Fibroblast of skin of left biceps (primary cell): ENCODE data around the gene CTRB1.
"Not testable (repeated sequence)": the region's sequence is repeated elsewhere in the genome, so short reads cannot be mapped to it uniquely, and the experiment has no call there.

Experiments
- DNase-seq, 2 experiments: peaks; one replicate each; pipeline ENCODE4 v3.0.0-alpha.2; 2013; ENCODE audit warnings: low read depth in 2 of 2

Gene CTRB1

DNA sequence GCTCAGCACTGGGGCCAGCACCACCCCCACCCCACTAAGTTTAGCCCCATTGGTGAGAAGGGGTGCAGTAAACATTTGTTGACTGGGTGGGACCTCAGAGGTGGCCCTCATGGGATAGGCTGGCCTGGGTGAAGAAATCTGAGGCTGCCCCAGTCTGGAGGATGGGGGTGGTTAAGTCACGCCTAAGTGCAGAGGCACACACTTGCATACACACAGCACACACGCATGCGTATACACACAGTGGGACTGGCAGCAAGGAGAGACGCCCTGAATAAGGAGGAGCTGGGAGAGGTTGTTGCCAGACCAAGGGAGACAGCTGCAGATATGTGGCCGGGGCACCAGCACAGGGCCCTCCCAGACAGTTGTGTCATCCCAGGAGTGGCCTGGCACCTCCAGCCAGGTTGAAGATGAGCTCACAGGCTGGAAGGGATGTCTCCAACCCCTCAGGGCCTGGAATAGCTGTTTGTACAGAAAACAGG is 35.6 kb downstream of the CTRB1 start:
- DNase-seq = peak in 1 of 2 experiments; percentile 51

DNA sequence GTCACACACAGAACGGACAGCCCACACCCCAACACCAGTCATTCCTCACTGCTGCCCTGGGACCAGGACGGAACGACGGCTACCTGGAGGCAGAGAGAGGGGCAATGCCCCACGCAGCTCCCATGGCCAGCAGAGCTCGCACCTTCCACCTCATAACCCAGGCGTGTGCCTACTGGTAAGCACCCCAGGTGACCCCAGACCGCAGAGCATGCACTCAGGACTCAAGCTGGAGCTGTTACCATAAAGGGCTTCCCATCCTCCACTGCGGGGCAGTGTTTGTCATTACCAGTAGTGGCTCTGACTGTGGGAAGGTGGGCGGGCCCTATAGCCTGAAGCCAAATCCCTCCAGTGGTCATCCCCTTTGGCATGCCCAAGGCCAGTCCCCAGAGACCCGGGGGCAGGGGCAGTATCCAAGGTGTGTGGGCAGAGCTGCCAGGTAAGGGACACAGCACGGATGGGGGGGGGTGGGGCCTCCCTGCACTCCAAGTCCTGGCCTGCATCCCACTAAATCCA is 37.3 kb downstream of the CTRB1 start:
- DNase-seq = no peak

DNA sequence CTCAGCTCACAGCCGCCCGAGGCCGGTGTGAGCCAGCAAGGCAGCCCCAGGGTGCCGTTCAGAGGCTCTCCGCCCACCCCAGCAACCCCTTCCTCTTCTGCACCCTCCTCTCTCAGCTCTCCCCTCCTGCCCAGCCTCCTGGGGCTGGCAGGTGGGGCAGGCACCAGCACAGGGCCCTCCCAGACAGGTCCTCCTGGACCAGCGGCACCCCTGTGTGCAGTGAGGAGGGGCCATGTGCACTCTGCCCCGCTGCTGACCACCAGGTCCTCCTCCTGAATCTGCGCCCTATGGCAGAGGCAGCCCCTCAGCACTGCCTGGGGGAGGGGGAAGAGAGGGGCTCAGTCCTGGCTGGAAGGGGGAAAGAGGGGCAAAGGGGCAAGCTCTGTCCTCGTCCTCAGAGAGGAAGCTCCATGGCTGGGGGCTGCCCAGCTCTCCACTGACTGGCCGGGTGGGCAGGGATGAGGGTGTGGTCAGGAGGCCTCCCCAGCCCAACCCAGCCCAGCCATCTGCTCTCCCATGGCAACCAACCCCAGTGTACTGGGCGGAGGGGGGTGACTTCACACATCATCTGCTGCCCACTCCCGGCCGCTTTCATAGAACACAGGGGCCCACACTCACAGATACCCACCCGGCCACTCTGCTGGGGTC is 38.0 kb downstream of the CTRB1 start:
- DNase-seq = no peak

DNA sequence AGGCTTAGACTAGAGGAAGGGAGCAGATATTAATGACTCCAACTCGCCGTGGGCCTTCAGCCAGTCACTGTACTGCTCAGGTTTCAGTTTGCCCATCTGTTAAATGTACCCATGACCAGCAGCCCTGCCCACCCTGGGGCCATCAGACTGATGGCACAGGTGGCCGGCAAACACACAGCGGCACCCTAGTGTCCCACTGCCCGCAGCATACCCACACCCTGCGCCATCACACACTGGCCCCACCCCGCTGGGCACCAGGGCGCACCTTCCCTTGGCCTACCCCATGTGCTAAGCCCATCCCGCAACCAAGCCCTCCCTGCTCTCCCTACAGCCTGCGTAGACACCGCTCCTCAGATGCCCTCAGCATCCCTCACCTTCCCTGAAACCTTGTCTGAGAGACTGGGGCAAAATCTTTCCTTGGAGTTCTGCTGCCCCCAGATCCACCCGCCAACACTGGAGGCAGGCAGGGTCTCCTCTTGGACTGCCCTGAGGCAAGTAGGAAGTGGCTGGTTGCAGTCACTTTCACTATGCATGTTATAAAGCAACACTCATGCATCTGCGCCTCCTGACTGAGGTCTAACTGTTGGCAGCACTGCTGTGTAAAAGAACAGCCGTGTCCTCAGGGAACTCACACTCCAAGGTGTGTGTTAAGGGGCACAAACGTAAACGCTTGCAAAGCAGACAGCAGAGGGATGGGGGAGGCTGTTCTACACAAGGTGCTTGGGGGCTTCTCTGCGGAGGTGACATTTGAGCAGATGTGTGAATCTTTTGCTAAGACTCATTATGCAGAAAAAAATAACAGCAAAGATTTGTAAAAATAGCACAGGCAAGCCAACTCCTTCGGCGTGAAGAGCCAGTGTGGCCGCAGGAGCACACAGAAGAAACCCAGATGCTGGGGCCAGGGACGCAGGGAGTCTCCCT is 39.4 kb downstream of the CTRB1 start:
- DNase-seq = no peak

DNA sequence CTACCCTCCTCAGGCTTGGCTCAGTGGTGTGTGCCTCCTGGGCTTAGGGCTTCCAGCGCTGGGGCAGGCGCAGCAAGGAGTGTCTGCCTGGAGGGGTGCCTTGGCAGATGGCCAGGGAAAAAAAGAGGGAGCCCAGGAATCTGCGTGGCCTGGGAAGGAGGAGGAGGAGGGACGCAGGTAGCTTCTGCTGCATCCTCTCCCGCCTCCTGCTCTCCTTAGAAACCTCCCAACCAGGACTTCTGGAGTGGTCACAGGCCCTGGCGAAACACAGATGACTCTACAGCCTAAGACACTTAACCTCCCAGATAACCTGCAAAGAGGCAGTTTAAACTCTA is 40.0 kb downstream of the CTRB1 start:
- no peak for DNase-seq

DNA sequence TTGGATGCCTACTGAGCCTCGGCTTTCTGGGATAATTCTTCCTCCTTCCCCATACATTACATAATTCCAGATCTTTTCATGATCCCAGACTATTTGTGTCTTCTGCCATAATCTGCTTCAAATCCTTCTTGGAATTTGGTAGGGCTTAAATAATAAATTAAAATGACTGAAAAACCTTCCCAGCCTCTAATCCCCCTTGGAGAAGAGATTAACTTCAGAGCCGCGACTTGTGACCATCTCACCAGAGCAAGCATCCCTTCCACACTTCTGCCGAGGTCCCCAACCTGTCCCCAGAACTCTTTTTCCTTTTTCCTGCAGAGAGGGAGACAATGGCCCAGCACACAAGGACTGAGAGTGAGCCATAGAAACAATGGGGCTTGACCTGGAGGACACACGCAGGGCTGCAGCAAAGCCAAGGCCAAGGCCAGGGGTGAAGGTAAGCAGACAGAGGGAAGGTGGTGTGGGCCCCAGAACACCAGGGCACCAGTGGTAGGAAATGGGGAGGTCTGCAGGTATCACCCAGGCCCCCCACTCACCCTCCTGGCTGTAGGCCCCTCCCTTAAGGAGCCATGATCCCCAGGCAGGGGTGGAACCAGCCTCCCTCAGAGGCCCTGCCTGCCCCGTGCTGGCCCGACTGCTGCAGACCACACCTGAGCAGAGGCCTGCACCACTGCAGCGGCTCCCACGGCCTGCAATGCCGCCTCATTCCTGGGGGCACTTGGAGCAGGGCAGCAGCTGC is 42.2 kb downstream of the CTRB1 start:
- no peak for DNase-seq

DNA sequence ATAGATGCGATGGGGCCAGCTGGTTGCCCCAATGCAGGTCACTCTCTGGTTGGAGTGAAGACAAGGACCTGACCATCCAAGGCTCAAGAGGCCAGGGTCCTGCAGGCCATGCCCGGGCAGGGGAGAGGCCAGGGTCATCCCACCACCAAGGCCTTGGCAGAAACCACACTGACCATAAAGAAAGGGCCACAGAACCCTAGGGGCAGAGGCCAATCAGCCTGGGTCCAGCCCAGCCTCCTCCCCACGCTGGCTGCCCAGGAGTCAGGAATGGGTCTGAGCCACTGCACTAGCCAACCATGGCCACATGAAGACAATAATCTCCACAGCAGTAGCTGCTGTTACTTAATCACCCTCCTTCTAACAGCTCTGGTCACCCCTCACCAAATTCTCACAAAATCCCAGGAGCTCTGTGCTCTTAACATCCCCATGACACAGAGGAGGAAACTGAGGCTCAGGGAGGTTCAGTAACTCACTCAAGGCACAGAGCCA is 42.8 kb downstream of the CTRB1 start:
- no peak for DNase-seq

DNA sequence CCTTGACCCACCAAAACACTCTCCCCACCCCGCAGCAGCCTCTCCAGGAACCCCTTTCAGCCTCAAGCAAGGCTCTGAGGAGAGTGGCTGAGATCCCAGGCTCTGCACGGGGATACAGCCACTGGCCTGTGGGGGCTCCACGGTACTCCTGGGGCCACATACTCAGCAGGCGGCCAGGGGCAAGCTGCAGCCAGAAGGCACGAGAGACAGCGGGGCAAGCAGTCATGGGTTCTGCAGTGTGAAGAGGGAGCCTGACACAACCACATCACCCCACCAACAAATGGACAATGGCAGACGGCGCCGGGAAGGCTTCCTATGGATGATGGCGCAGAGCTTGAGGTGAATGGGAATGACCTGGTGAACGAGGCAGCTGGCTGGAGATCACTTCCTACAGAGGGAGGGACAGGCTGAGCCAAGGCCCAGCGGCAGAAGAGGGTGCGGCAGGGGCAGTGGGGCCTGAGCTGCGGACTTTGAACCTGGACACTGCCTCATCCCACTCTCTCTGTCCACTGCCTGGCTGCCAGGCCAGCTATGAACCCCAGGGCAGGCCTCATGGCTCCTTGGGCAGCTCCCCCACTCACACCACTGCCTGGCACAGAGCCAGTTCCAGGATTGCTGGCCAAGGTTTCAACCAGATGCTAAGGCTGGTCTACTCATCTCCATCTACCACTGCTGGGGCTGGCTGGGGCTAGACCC is 43.5 kb downstream of the CTRB1 start:
- DNase-seq = no peak

DNA sequence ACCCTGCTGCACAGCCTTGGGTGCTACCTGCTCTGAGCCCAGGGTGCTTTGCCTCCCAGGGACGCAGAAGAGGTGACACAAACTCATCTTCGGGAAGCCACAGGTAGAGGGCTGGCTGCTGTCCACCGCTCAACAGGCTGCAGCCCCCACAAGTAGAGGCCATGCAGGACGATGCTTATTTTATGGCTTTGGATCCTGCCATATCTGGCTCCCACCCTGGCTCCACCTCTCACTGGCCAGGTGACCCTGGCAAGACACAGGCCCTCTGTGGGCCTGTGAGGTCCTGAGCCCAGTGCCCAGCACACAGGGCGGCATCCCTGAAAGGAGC is 44.0 kb downstream of the CTRB1 start:
- DNase-seq = no peak

DNA sequence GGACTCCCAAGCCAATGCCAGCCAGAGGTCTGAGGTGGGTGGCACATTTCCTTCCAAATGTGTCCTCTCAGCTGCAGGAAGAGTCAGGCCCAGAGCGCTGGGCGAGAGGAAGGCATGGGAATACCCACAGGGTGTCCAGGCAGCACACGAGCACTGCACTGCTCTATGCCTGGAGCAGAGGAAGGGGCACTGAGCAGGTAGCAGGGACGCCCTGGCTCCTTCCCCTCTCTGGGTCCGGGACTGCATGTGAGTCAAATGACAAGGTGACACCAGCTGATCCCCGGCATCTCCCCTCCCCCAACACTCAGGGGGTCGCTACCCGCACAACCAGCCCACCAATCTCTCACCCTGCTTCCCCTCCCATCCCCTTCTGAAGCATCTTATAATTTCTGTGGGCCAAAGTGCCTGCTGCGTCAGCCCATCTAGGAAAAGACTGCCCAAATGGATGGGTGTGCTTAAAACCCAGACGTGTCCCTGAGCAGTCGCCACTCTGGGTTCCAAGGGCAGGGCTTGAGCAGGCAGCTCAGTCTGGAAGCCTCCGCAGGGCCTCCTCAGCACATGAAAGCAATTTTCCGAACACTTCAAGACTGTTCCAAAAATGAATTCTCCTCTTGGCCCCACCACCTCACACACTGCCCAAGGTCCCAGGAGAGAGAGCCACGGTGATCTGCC is 44.6 kb downstream of the CTRB1 start:
- no peak for DNase-seq

DNA sequence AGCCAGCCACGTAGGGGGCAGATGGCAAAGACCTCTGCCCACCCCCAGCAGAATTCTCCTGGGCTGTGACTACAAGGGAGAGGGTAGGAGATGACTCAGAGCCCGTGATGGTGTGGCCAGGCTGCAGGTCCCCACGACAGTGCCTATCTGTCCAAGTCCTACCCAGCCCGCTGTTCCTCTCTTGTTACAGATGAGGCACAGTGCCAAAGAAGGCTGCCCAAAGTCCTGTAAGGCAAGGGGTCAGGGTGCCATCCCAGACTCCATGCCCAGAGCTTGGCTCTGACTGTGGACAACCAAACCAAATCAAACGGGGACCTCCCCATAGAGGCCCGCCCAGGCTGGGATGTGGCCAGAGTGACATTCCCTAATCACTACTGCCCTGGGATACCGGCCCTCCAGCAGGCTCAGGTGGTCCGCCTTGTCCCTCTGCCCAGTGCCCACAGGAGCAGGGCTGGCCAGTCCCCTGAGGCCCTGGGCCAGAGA is 45.2 kb downstream of the CTRB1 start:
- DNase-seq = no peak

DNA sequence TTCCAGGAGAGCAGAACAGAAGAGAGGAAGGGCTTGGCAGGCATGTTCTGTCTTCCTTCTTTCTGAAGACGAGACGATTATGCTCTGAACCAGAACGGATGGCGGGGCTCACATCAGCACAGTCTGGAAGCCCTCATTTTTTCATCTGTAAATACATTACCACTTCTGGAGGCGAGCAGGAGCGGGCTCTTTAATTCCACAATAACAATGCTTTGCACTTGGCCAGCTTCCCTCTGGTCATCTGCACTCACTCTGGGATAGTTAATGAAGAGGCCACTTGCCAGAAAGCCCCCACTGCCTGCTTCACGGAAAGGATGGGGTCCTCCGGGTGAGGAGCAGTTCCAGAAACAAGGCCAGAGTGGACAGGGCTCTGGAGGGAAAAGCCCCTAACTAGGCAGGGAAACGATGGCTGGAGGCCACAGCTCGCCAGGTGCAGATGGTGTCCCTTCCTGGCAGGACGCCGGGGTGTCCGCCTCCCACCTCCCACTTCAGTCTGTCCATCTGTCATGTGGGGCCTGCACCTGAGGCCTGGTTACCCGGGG is 45.7 kb downstream of the CTRB1 start:
- DNase-seq = no peak

DNA sequence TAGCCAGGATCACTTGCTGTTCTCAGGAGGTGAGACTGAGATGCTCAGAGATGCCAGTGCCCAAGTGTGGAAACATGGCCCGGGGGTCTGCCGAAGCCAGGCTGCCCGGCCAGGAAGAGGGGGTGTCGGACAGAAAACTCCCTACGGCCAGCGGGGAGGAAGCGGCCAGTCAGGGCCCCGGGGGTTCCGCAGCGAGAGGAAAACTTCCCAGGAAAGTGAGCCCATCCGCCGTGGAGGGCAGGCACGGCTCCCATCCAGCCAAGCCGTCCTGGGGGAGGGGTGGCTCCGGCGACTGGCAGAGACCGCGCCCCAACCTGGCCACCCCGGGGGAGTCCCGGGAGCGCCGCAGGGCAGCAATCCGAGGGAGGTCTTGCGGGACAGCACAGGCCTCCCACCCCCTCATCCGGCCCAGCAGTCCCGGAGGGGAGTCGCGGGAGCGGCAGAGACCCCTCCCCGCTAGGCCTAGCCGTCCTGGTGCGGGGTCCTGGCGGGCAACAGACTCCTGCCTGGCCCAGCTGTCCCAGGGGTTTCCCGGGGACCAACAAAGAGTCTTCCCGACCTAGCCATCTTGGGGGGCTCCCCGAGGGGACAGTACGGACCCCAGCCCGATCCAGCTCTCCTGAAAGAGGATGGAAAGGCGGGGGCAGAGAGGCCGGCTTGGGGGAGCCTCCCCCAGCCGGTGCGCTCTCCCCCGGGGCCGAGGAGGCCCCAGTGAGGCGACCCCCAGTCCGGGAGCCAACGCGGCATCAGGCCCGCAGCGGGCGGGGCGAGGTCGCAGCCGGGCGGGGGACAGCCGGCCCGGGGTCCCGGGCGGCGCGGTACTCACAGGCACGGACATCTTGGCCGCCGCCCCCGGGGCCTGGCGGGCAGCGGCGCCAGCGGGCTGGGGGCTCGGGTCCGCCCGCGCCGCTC is 46.5 kb downstream of the CTRB1 start:
- DNase-seq = no peak

DNA sequence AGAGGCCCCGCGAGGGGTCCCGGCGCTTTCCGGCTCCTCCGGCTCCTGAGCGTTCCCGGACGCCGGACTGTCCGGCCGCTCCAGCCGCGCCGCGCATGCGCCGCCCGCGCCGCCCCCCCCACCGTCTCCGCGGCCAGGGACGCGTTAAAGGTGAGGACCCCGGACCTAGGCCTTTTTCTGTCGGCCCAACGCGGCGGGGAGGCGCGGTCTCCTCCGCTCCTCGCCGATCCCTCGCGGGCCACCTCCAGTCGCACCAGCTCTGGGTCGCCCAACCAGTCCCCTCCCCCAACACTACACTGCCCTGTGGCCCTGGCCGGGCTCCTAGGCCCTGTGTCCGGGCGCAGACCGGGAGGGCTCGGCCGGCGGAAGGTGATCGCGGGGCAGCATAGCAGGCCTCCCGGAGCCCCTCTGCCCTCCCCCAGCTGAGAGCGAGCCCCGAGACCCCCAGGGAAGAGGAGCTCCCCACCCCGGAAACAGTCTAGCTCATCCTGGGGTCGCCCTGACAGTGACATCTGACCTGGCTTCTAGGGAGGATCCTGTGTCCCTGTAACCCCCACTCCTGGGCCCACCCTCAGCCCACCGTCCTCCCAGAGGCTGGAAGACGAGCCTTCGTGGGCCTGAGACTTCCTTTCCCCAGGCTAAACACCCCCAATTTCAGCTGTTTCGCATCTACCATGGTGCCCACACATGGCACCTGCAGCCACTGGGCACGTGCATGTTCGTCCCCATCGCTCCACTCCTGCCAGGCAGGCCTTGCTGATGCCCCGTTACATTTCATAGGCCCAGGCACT is 47.3 kb downstream of the CTRB1 start:
- DNase-seq = peak in 1 of 2 experiments; percentile 24

DNA sequence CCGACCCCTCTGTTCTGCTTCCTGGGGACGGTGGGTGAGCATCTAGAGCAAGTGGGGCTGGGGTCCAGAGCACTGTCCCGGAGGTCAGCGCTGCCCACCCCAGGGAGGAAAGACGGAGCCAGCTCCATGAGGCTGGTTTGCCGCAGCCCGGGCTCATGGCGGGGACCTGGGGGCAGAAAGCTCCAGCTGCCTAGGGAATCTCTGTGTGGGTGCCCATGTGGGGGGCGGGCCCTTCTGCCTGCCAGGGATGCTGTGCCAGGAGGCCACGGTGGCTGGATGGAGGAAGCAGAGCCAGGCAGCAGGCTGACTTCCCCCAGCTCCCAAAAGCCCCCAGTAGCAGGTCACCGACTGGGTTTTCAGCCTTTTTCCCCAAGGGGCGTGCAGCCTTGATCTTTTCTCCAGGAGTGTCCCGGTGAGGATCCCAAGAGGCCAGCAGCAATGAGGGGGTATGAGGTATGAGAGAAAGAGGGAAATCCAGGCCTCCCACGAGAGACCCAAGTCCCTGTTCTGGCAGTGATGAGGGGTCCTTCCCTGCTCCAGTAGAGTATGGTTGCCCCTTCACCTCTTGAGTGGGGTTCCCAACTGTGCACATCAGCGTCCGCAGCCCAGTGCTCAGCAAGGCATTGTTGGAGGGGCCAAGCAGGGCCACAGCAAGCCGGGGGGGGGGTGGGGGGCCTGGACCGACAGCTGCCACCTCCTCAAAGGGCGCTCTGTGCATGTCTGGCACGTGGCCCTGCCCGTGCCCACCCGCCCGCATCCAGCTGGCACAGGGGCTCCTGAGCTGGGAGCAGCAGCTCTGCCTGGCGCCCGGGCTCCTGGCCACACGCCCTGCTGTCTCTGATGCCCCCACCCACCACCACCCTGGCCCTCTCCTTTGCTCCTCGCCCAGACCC is 48.2 kb downstream of the CTRB1 start:
- no peak for DNase-seq

DNA sequence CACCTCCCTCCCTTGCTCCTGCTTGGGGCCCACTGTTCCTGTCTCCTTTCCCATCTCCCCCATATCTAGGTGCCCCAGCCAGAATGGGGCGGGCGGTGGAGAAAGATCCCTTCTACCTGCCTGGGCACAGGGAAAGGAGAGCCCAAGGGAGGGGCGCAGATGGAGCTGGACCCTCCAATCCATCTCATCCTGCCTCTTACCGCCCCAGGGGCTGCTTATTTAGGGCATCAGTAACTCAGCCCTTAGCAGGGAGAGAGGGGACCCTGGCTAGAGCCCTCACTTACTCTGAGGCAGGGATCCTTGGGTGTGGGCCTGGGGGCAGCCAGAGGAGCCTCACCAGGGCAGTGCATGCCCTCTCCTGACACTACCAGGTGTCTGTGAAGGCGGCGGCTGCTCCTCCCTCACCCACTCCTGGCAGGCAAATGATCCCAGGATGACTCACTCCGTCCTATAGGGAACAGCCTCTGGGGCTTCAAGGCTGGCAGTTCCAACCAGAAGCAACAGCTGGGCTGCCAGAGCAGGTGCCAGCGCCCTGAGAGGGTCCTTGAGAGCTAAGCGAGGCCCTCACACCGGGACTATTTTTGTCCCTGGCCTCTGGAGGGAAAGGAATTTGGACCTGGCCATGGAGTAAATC is 49.0 kb downstream of the CTRB1 start:
- no peak for DNase-seq

DNA sequence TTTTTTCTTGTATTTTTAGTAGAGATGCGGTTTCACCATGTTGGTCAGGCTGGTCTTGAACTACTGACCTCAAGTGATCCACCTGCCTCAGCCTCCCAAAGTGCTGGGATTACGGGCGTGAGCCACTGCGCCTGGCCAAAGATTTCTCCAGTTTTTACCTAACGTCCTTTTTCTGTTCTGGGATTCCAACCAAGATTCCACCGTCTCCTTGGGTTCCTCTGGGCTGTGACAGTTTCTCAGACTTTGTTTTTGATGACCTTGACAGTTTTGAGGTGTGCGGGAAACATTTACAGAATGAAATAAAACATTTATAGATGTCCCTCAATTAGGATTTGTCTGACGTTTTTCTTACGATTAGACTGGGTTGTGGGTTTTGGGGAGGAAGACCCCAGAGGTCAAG is 50.6 kb downstream of the CTRB1 start:
- DNase-seq = not testable (repeated sequence)
